ENCODE data around the gene ZBTB7C. TPM values are rescaled to one million over a fixed set of nuclear protein-coding genes. Genes with fewer than 3 reads are reported as not detected.

ZBTB7C gene
- total and polyA plus RNA-seq, 2 donors (not counting 1 experiment from before 2014, with no cell fraction given): not detected

- Histone ChIP-seq H3K4me1 (ENCODE audit: control insufficient read depth in 2 of 2, insufficient read depth in 2 of 2, low read length in 2 of 2) (peaks cover 12 to 13% of the 10 kb centered on the region in 2 donors), H3K4me2 (replicated peaks; ENCODE audit: low read depth, low read length, poor library complexity, severe bottlenecking) (peak overlapping the region; percentile 84), H4K20me1 (ENCODE audit: control insufficient read depth, insufficient read depth, low read length, poor library complexity, severe bottlenecking) (no peaks in the 10 kb centered on the region), H3K79me2 (ENCODE audit: control insufficient read depth, insufficient read depth, low read length) (no peaks in the 10 kb centered on the region), H3K36me3 (replicated peaks in 1 of 2; ENCODE audit: control extremely low read depth in 1 of 2, control insufficient read depth in 1 of 2, extremely low read depth in 1 of 2, insufficient read depth in 2 of 2, low read length in 1 of 2) (no peaks in the 10 kb centered on the region), H3K9me3 (ENCODE audit: control extremely low read depth in 1 of 3, control insufficient read depth in 2 of 3, insufficient read depth in 1 of 3, low read length in 2 of 3) (peaks cover 0 to 11% (median 0%) of the 10 kb centered on the region in 3 donors), H3K27ac (ENCODE audit: low read length in 2 of 2) (no peak overlapping the region), H3K9ac (ENCODE audit: low read length) (peak overlapping the region; percentile 63), H3K4me3 (ENCODE audit: control extremely low read depth in 1 of 5, extremely low read depth in 1 of 5, insufficient read depth in 1 of 5, low read depth in 2 of 5, low read length in 4 of 5) (peak overlapping the region; percentile 37 to 63 (median 55)), H3K27me3 (replicated peaks in 1 of 4; ENCODE audit: control extremely low read depth in 1 of 4, control insufficient read depth in 3 of 4, insufficient read depth in 4 of 4, low read length in 3 of 4) (peaks cover 0 to 53% (median 30%) of the 10 kb centered on the region in 4 experiments), H2AFZ (ENCODE audit: insufficient read depth, low read depth, low read length, poor library complexity, severe bottlenecking) (peak overlapping the region; percentile 74)
- peak; percentile 85 for ATAC-seq (ENCODE audit: low read depth)
- CTCF ChIA-PET: no interaction called here
- intact Hi-C loops (cut with micrococcal nuclease): no loop called here
- Mint-ChIP-seq H3K27me3 (peaks cover 68% of the 10 kb centered on the region), H3K4me3 (peak overlapping the region; percentile 68), H3K4me1 (peaks cover 14% of the 10 kb centered on the region), H3K9me3 (ENCODE audit: insufficient read depth) (peaks cover 3% of the 10 kb centered on the region), H3K27ac (no peak overlapping the region)
- DNase-seq: peak; percentile 59
- under 1% methylated on average over 69 of the region's 77 CpGs for WGBS (ENCODE audit: insufficient coverage)
- POLR2A ChIA-PET: interaction anchor here (1.0 kb wide), 1 partner anchor 1077 kb away, joined by 3 read pairs; the partner anchor contains the start of gene C18orf32
- no peak for TF ChIP-seq CTCF (IDR thresholded peaks at IDR 0.05)
- TF ChIP-seq EZH2 (IDR thresholded peaks at IDR 0.05; ENCODE audit: borderline replicate concordance, insufficient read depth, low read depth, low read length, poor library complexity, severe bottlenecking): no peak
Observed at GRCh38 chr18:48410095-48410920, 1.1 kb upstream of the ZBTB7C start.

GRCh38 chr18:48409591-48410094 lies 460 bp upstream of the ZBTB7C start:
- peaks cover 0 to 55% (median 28%) of the 10 kb centered on the region in 4 experiments for H3K27me3 ChIP-seq (replicated peaks in 1 of 4; ENCODE audit: control extremely low read depth in 1 of 4, control insufficient read depth in 3 of 4, insufficient read depth in 4 of 4, low read length in 3 of 4)
- ChIA-PET POLR2A (interaction anchor here (1.0 kb wide), 1 partner anchor 1078 kb away, joined by 3 read pairs; the partner anchor contains the start of gene C18orf32), CTCF (no interaction called here)
- Mint-ChIP-seq H3K9me3 (ENCODE audit: insufficient read depth) (peaks cover 3% of the 10 kb centered on the region), H3K27me3 (peaks cover 68% of the 10 kb centered on the region), H3K27ac (no peak overlapping the region), H3K4me3 (peak overlapping the region; percentile 57), H3K4me1 (peaks cover 14% of the 10 kb centered on the region)
- ATAC-seq (ENCODE audit: low read depth): no peak
- no peak overlapping the region for H3K27ac ChIP-seq (ENCODE audit: low read length in 2 of 2)
- H3K9ac ChIP-seq (ENCODE audit: low read length): peak overlapping the region; percentile 63
- H2AFZ ChIP-seq (ENCODE audit: insufficient read depth, low read depth, low read length, poor library complexity, severe bottlenecking): peak overlapping the region; percentile 74
- DNase-seq: no peak
- peak; percentile 68 for TF ChIP-seq EZH2 (IDR thresholded peaks at IDR 0.05; ENCODE audit: borderline replicate concordance, insufficient read depth, low read depth, low read length, poor library complexity, severe bottlenecking)
- no peak for TF ChIP-seq CTCF (IDR thresholded peaks at IDR 0.05)
- H3K4me1 ChIP-seq (ENCODE audit: control insufficient read depth in 2 of 2, insufficient read depth in 2 of 2, low read length in 2 of 2): peaks cover 12 to 13% of the 10 kb centered on the region in 2 donors
- under 1% methylated on average over 53 of the region's 55 CpGs for WGBS (ENCODE audit: insufficient coverage)
- H3K4me3 ChIP-seq (ENCODE audit: control extremely low read depth in 1 of 5, extremely low read depth in 1 of 5, insufficient read depth in 1 of 5, low read depth in 2 of 5, low read length in 4 of 5): peak overlapping the region; percentile 37 to 63 (median 55)
- H4K20me1 ChIP-seq (ENCODE audit: control insufficient read depth, insufficient read depth, low read length, poor library complexity, severe bottlenecking): no peaks in the 10 kb centered on the region
- H3K36me3 ChIP-seq (replicated peaks in 1 of 2; ENCODE audit: control extremely low read depth in 1 of 2, control insufficient read depth in 1 of 2, extremely low read depth in 1 of 2, insufficient read depth in 2 of 2, low read length in 1 of 2): no peaks in the 10 kb centered on the region
- peak overlapping the region; percentile 84 for H3K4me2 ChIP-seq (replicated peaks; ENCODE audit: low read depth, low read length, poor library complexity, severe bottlenecking)
- peaks cover 0 to 11% (median 0%) of the 10 kb centered on the region in 3 donors for H3K9me3 ChIP-seq (ENCODE audit: control extremely low read depth in 1 of 3, control insufficient read depth in 2 of 3, insufficient read depth in 1 of 3, low read length in 2 of 3)
- no peaks in the 10 kb centered on the region for H3K79me2 ChIP-seq (ENCODE audit: control insufficient read depth, insufficient read depth, low read length)
- intact Hi-C loops (cut with micrococcal nuclease): no loop called here

Data from B cell (primary cell).